Mucosa of gallbladder (tissue), 1 donor: ENCODE results near the gene GDAP2. TPM values are rescaled to one million over a fixed set of nuclear protein-coding genes. Genes with fewer than 3 reads are reported as not detected.

Experiments used
- DNase-seq: peaks from one replicate; pipeline ENCODE4 v3.0.0-alpha.2; 2020; ENCODE audit warnings: low spot score
- total RNA-seq: library from RNA; stranded (reverse); gene quantifications from one replicate; pipeline ENCODE4 v1.2.1, GENCODE V29; 2021
- donor health status: DM: no; HTN: no; CAD: no.

The GDAP2 gene
- total RNA-seq, 1 donor from 2014 or later = 30.1 TPM

GRCh38 chr1:117842408-117843170 is 86.8 kb downstream of the GDAP2 start:
- no peak for DNase-seq

- DNase-seq = no peak
Measured at GRCh38 chr1:117841117-117841650, 88.2 kb downstream of the GDAP2 start.

- no peak for DNase-seq
Measured at GRCh38 chr1:117838911-117839310, 90.5 kb downstream of the GDAP2 start.

- no peak for DNase-seq
Measured at GRCh38 chr1:117836069-117836468, 93.4 kb downstream of the GDAP2 start.

GRCh38 chr1:117834416-117834815 is 95.0 kb downstream of the GDAP2 start:
- no peak for DNase-seq

GRCh38 chr1:117832453-117832852 is 97.0 kb downstream of the GDAP2 start:
- DNase-seq = no peak

GRCh38 chr1:117830222-117830621 is 99.2 kb downstream of the GDAP2 start:
- no peak for DNase-seq

- peak; percentile 40 for DNase-seq
Measured at GRCh38 chr1:117828201-117828600, 101.2 kb downstream of the GDAP2 start.

- DNase-seq = no peak
Measured at GRCh38 chr1:117826540-117827078, 102.8 kb downstream of the GDAP2 start.

- DNase-seq = no peak
Measured at GRCh38 chr1:117826119-117826518, 103.3 kb downstream of the GDAP2 start.

GRCh38 chr1:117825414-117825813 is 104.0 kb downstream of the GDAP2 start:
- no peak for DNase-seq

- DNase-seq = no peak
Measured at GRCh38 chr1:117824616-117825015, 104.8 kb downstream of the GDAP2 start.

- peak; percentile 60 for DNase-seq
Measured at GRCh38 chr1:117821774-117822482, 107.5 kb downstream of the GDAP2 start.

GRCh38 chr1:117821382-117821755 is 108.1 kb downstream of the GDAP2 start:
- no peak for DNase-seq

- no peak for DNase-seq
Measured at GRCh38 chr1:117820694-117821381, 108.6 kb downstream of the GDAP2 start.

GRCh38 chr1:117820096-117820495 is 109.3 kb downstream of the GDAP2 start:
- no peak for DNase-seq

- no peak for DNase-seq
Measured at GRCh38 chr1:117819301-117819700, 110.1 kb downstream of the GDAP2 start.

- DNase-seq = no peak
Measured at GRCh38 chr1:117818456-117818855, 111.0 kb downstream of the GDAP2 start.

- no peak for DNase-seq
Measured at GRCh38 chr1:117817629-117818028, 111.8 kb downstream of the GDAP2 start.

- DNase-seq = no peak
Measured at GRCh38 chr1:117815926-117816325, 113.5 kb downstream of the GDAP2 start.

- DNase-seq = no peak
Measured at GRCh38 chr1:117814856-117815797, 114.3 kb downstream of the GDAP2 start.
